Progenitor cell of endocrine pancreas (in vitro differentiated cells): ENCODE data around the gene DCHS2. TPM values are rescaled to one million over a fixed set of nuclear protein-coding genes. Genes with fewer than 3 reads are reported as not detected.

Experiments used
- DNase-seq: peaks from one replicate; pipeline ENCODE4 v3.0.0; 2021; ENCODE audit warnings: low spot score; ENCODE audit not compliant: unreplicated experiment
- H3K27ac Mint-ChIP-seq: 2 replicates; pipeline ENCODE4 v1.8.0; 2021; ENCODE audit warnings: mild to moderate bottlenecking, moderate library complexity, mixed read lengths
- H3K27me3 Mint-ChIP-seq: 2 replicates; pipeline ENCODE4 v1.8.0; 2021; ENCODE audit warnings: mixed read lengths
- H3K36me3 Mint-ChIP-seq: 2 replicates; pipeline ENCODE4 v1.8.0; 2022; ENCODE audit warnings: mixed read lengths; ENCODE audit not compliant: insufficient read depth
- H3K4me1 Mint-ChIP-seq: 2 replicates; pipeline ENCODE4 v1.8.0; 2021; ENCODE audit warnings: low read depth, mixed read lengths
- H3K4me3 Mint-ChIP-seq: 2 replicates; pipeline ENCODE4 v1.8.0; 2021; ENCODE audit warnings: low read depth, mild to moderate bottlenecking, moderate library complexity, mixed read lengths
- H3K9me3 Mint-ChIP-seq: 2 replicates; pipeline ENCODE4 v1.8.0; 2021; ENCODE audit warnings: low read depth, mixed read lengths
- CTCF ChIP-seq: fragments of 200-600 bp; sonication (generic); IDR thresholded peaks from one replicate; pipeline ENCODE4 v1.5.0; 2021; ENCODE audit warnings: antibody characterized with exemption, mild to moderate bottlenecking; ENCODE audit not compliant: unreplicated experiment
- total RNA-seq: library from RNA; stranded (reverse); gene quantifications from 2 replicates; pipeline ENCODE4 v1.2.1, GENCODE V29; 2021

Gene DCHS2
- total RNA-seq, 1 donor from 2014 or later: 0.43 TPM

DNA sequence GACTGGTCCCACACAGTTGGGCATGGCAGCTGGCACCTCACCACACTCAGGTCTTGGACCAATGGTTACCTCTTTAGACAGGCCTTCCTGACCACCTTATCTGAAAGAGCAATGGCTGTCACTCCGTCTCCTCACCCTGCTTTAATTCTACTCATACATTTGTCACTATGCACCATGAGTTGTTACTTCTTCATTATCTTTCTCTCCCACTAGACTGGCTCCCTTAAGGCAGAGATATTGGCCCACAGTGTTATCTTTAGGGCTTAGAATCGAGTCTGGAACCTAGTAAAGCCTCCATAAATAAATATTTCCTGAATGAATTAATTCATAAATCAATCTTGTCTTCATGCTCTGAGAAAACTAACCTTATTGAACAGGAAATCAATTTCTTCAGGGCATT lies 46.6 kb downstream of the DCHS2 start:
- Mint-ChIP-seq H3K27me3 (peaks cover 15% of the 10 kb centered on the region), H3K4me3 (no peak overlapping the region), H3K4me1 (peaks cover 19% of the 10 kb centered on the region), H3K36me3 (no peaks in the 10 kb centered on the region), H3K9me3 (no peaks in the 10 kb centered on the region), H3K27ac (no peak overlapping the region)
- no peak for TF ChIP-seq CTCF
- no peak for DNase-seq

DNA sequence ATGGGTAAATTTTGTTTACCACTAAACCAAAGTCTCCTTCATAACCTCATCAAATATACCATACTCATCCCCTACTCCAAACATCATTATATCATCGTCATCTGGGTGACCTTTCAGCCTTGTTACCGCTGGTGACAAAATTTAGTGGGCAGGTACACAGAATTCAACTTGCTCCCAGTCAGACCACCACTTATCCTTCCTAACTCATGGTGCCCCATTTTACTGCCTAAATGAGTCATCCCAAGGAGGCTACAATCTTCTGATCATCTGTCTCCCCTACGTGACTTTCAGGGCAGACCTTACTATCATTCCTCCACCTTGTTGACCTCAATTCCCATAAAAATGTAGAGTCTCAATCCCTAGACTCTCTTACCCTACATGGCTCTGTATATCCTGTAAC lies 49.6 kb downstream of the DCHS2 start:
- Mint-ChIP-seq H3K27ac (no peak overlapping the region), H3K27me3 (peaks cover under 1% of the 10 kb centered on the region), H3K36me3 (no peaks in the 10 kb centered on the region), H3K9me3 (no peaks in the 10 kb centered on the region), H3K4me3 (no peak overlapping the region), H3K4me1 (peaks cover 15% of the 10 kb centered on the region)
- no peak for DNase-seq
- TF ChIP-seq CTCF: no peak

GRCh38 chr4:154441124-154441523 lies 50.5 kb downstream of the DCHS2 start:
- H3K4me1 Mint-ChIP-seq: peaks cover 7% of the 10 kb centered on the region
- no peaks in the 10 kb centered on the region for H3K9me3 Mint-ChIP-seq
- no peak for TF ChIP-seq CTCF
- no peak for DNase-seq
- peaks cover 3% of the 10 kb centered on the region for H3K27me3 Mint-ChIP-seq
- H3K27ac Mint-ChIP-seq: no peak overlapping the region
- H3K36me3 Mint-ChIP-seq: no peaks in the 10 kb centered on the region
- no peak overlapping the region for H3K4me3 Mint-ChIP-seq

GRCh38 chr4:154439224-154439623 lies 52.4 kb downstream of the DCHS2 start:
- TF ChIP-seq CTCF: no peak
- Mint-ChIP-seq H3K27ac (no peak overlapping the region), H3K4me1 (no peaks in the 10 kb centered on the region), H3K4me3 (no peak overlapping the region), H3K36me3 (no peaks in the 10 kb centered on the region), H3K27me3 (peaks cover 3% of the 10 kb centered on the region), H3K9me3 (no peaks in the 10 kb centered on the region)
- no peak for DNase-seq

GRCh38 chr4:154435895-154436294 lies 55.7 kb downstream of the DCHS2 start:
- H3K4me1 Mint-ChIP-seq: peaks cover 2% of the 10 kb centered on the region
- H3K27me3 Mint-ChIP-seq: peaks cover 3% of the 10 kb centered on the region
- no peak overlapping the region for H3K27ac Mint-ChIP-seq
- DNase-seq: no peak
- H3K9me3 Mint-ChIP-seq: no peaks in the 10 kb centered on the region
- TF ChIP-seq CTCF: no peak
- no peak overlapping the region for H3K4me3 Mint-ChIP-seq
- H3K36me3 Mint-ChIP-seq: no peaks in the 10 kb centered on the region

- no peak for TF ChIP-seq CTCF
- H3K27me3 Mint-ChIP-seq: peaks cover 12% of the 10 kb centered on the region
- no peak overlapping the region for H3K4me3 Mint-ChIP-seq
Measured at GRCh38 chr4:154433543-154433942, 58.1 kb downstream of the DCHS2 start.

More at GRCh38 chr4:154433543-154433942, 58.1 kb downstream of the DCHS2 start:
- Mint-ChIP-seq H3K4me1 (peaks cover 6% of the 10 kb centered on the region), H3K9me3 (no peaks in the 10 kb centered on the region), H3K36me3 (no peaks in the 10 kb centered on the region), H3K27ac (no peak overlapping the region)
- no peak for DNase-seq
